HCT116 (cell line): Measurements from ENCODE around the gene KDSR.

Experiments used
- CEBPB ChIP-seq: IDR thresholded peaks from 2 replicates; pipeline ENCODE4 v1.6.1; 2012; ENCODE audit warnings: low read depth
- EGR1 ChIP-seq: IDR thresholded peaks from 2 replicates; pipeline ENCODE4 v1.6.1; 2012; ENCODE audit warnings: low read depth
- EZH2 ChIP-seq: fragments of 200-600 bp; sonication (generic); IDR thresholded peaks from 2 replicates; pipeline ENCODE4 v1.6.1; 2017; ENCODE audit warnings: antibody characterized with exemption, mixed run types
- POLR2AphosphoS5 ChIP-seq: IDR thresholded peaks from 2 replicates; pipeline ENCODE4 v1.6.1; 2011; ENCODE audit warnings: mild to moderate bottlenecking, low read depth, low read length, moderate library complexity
- RAD21 ChIP-seq: IDR thresholded peaks from 2 replicates; pipeline ENCODE4 v1.6.1; 2012; ENCODE audit warnings: low read depth, mild to moderate bottlenecking
- SIN3A ChIP-seq: IDR thresholded peaks from 2 replicates; pipeline ENCODE4 v1.6.1; 2012; ENCODE audit warnings: low read depth
- TCF7L2 ChIP-seq: IDR thresholded peaks from 2 replicates; pipeline ENCODE4 v1.7.0; 2011; ENCODE audit warnings: borderline replicate concordance, inconsistent platforms; ENCODE audit not compliant: insufficient read depth, insufficient read length; ENCODE audit errors: extremely low read depth
- YY1 ChIP-seq: IDR thresholded peaks from 2 replicates; pipeline ENCODE4 v1.6.1; 2011; ENCODE audit warnings: low read length, low read depth, moderate library complexity, mild to moderate bottlenecking; ENCODE audit not compliant: insufficient replicate concordance; ENCODE audit errors: extremely low read depth
- ZFX ChIP-seq: fragments of 450-650 bp; IDR thresholded peaks from 2 replicates; pipeline ENCODE4 v1.6.1; 2017
- ZNF274 ChIP-seq: fragments of 200-500 bp; sonication (Bioruptor generic); IDR thresholded peaks from 2 replicates; pipeline ENCODE4 v1.6.1; 2014; ENCODE audit warnings: mild to moderate bottlenecking, low read depth, low read length, inconsistent platforms
- TF ChIP-seq, protein P1 (sequence below), 3 experiments: fragments of 200-600 bp in 1 of 3; sonication (generic) in 1 of 3; IDR thresholded peaks in 2 of 3; conservative IDR thresholded peaks in 1 of 3; 2 replicates each; pipeline ENCODE4 v1.5.1; 2012 to 2017; ENCODE audit warnings: low read depth in 2 of 3, low read length in 2 of 3, antibody characterized with exemption in 1 of 3, borderline replicate concordance in 1 of 3, control low read depth in 1 of 3, mild to moderate bottlenecking in 1 of 3, mixed read lengths in 1 of 3, mixed run types in 1 of 3, moderate library complexity in 1 of 3; ENCODE audit not compliant: insufficient read depth in 1 of 3
- TF ChIP-seq, protein P2 (sequence below): IDR thresholded peaks from 2 replicates; pipeline ENCODE4 v1.6.1; 2011; ENCODE audit warnings: mild to moderate bottlenecking, low read length, moderate library complexity; ENCODE audit not compliant: insufficient replicate concordance; ENCODE audit errors: extremely low read depth
- TF ChIP-seq, protein P3 (sequence below): IDR thresholded peaks from 2 replicates; pipeline ENCODE4 v1.6.1; 2012

DNA sequence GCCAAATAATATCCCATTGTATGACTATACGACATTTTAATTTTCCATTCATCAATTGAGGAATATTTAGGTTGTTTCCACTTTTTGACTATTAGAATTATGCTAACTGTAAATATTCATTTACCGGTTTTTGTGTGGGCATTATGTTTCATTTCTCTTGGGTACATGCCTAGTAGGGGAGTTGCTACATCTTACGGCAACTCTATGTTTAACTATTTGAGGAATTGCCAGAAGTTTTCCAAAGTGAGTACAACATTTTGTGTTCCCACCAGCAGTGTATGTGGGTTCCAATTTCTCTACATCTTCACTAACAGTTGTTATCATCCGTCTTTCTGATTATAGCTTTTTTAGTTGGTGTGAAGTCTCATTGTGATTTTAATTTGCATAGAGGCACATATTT lies 1.6 kb upstream of the KDSR start:
- no peak for TF ChIP-seq ZNF274
- TF ChIP-seq, protein P1, sequence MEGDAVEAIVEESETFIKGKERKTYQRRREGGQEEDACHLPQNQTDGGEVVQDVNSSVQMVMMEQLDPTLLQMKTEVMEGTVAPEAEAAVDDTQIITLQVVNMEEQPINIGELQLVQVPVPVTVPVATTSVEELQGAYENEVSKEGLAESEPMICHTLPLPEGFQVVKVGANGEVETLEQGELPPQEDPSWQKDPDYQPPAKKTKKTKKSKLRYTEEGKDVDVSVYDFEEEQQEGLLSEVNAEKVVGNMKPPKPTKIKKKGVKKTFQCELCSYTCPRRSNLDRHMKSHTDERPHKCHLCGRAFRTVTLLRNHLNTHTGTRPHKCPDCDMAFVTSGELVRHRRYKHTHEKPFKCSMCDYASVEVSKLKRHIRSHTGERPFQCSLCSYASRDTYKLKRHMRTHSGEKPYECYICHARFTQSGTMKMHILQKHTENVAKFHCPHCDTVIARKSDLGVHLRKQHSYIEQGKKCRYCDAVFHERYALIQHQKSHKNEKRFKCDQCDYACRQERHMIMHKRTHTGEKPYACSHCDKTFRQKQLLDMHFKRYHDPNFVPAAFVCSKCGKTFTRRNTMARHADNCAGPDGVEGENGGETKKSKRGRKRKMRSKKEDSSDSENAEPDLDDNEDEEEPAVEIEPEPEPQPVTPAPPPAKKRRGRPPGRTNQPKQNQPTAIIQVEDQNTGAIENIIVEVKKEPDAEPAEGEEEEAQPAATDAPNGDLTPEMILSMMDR (IDR thresholded peaks at IDR 0.05 in 2 of 3, conservative IDR thresholded peaks at IDR 0.05 in 1 of 3; ENCODE audit: borderline replicate concordance in 1 of 3, insufficient read depth in 1 of 3, low read depth in 2 of 3, low read length in 2 of 3), result no peak
- no peak for TF ChIP-seq EGR1
- TF ChIP-seq, protein P2, sequence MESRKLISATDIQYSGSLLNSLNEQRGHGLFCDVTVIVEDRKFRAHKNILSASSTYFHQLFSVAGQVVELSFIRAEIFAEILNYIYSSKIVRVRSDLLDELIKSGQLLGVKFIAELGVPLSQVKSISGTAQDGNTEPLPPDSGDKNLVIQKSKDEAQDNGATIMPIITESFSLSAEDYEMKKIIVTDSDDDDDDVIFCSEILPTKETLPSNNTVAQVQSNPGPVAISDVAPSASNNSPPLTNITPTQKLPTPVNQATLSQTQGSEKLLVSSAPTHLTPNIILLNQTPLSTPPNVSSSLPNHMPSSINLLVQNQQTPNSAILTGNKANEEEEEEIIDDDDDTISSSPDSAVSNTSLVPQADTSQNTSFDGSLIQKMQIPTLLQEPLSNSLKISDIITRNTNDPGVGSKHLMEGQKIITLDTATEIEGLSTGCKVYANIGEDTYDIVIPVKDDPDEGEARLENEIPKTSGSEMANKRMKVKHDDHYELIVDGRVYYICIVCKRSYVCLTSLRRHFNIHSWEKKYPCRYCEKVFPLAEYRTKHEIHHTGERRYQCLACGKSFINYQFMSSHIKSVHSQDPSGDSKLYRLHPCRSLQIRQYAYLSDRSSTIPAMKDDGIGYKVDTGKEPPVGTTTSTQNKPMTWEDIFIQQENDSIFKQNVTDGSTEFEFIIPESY, result no peak
- no peak for TF ChIP-seq SIN3A
- no peak for TF ChIP-seq YY1
- TF ChIP-seq POLR2AphosphoS5, result no peak
- no peak for TF ChIP-seq TCF7L2
- no peak for TF ChIP-seq CEBPB
- TF ChIP-seq EZH2, result no peak
- no peak for TF ChIP-seq ZFX
- TF ChIP-seq RAD21, result no peak
- TF ChIP-seq, protein P3, sequence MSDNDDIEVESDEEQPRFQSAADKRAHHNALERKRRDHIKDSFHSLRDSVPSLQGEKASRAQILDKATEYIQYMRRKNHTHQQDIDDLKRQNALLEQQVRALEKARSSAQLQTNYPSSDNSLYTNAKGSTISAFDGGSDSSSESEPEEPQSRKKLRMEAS, result no peak
